Smooth muscle cell (in vitro differentiated cells): ENCODE measurements around the gene RPAP3. TPM values are rescaled to one million over a fixed set of nuclear protein-coding genes. Genes with fewer than 3 reads are reported as not detected.

Source experiments
- DNase-seq: peaks from one replicate; lab custom pipeline; 2025; ENCODE audit not compliant: unreplicated experiment; lab: John Stamatoyannopoulos, UW
- H2AFZ ChIP-seq: fragments of 200-600 bp; sonication (generic); 2 replicates; pipeline ENCODE4 v1.6.0; 2016; ENCODE audit warnings: antibody characterized with exemption, low read depth, mild to moderate bottlenecking
- H3F3A ChIP-seq: fragments of 200-600 bp; sonication (generic); 2 replicates; pipeline ENCODE4 v1.6.0; 2017; ENCODE audit warnings: antibody characterized with exemption, low read depth
- H3K27ac ChIP-seq: fragments of 200-600 bp; sonication (generic); 2 replicates; pipeline ENCODE4 v1.5.1; 2016; ENCODE audit warnings: low read depth, mild to moderate bottlenecking
- H3K27me3 ChIP-seq: fragments of 200-600 bp; sonication (generic); 2 replicates; pipeline ENCODE4 v1.6.1; 2016; ENCODE audit warnings: low read depth, mild to moderate bottlenecking
- H3K36me3 ChIP-seq: fragments of 200-600 bp; sonication (generic); 2 replicates; pipeline ENCODE4 v1.5.1; 2016; ENCODE audit warnings: low read depth
- H3K4me1 ChIP-seq: fragments of 200-600 bp; sonication (generic); 2 replicates; pipeline ENCODE4 v1.5.1; 2016; ENCODE audit warnings: low read depth
- H3K4me2 ChIP-seq: fragments of 200-600 bp; sonication (generic); 2 replicates; pipeline ENCODE4 v1.6.0; 2016; ENCODE audit warnings: mild to moderate bottlenecking
- H3K4me3 ChIP-seq: fragments of 200-600 bp; sonication (generic); 2 replicates; pipeline ENCODE4 v1.5.1; 2016; ENCODE audit warnings: mild to moderate bottlenecking
- H3K79me2 ChIP-seq: fragments of 200-600 bp; sonication (generic); 2 replicates; pipeline ENCODE4 v1.6.0; 2016; ENCODE audit warnings: low read depth, mild to moderate bottlenecking
- H3K9ac ChIP-seq: fragments of 200-600 bp; sonication (generic); 2 replicates; pipeline ENCODE4 v1.6.0; 2016; ENCODE audit warnings: low read depth
- H3K9me3 ChIP-seq: fragments of 200-600 bp; sonication (generic); replicated peaks from 2 replicates; pipeline ENCODE4 v1.5.1; 2016; ENCODE audit warnings: low read depth
- H4K20me1 ChIP-seq: fragments of 200-600 bp; sonication (generic); 2 replicates; pipeline ENCODE4 v1.6.0; 2016; ENCODE audit warnings: low read depth
- WGBS: methylation state at CpG from one replicate; pipeline ENCODE4 v1.1.7; 2016; ENCODE audit warnings: low lambda C conversion rate; 5-methylcytosine and 5-hydroxymethylcytosine counted together
- polyA plus RNA-seq: library from polyadenylated mRNA; unstranded; fragments of >200 nt; fragmentation: Nextera tagmentation; extraction: Ambion mirVana; gene quantifications from 2 replicates; pipeline ENCODE4 v1.2.1, GENCODE V29; 2016
- total RNA-seq: library from RNA; depleted of rRNA; stranded (reverse); fragments of >200 nt; gene quantifications from 2 replicates; pipeline ENCODE4 v1.2.3, GENCODE V29; 2014
- TF ChIP-seq, protein P1 (sequence below): fragments of 200-600 bp; sonication (generic); IDR thresholded peaks from 2 replicates; pipeline ENCODE4 v1.5.1; 2017; ENCODE audit warnings: borderline replicate concordance, mild to moderate bottlenecking, antibody characterized with exemption; ENCODE audit not compliant: insufficient read depth, poor library complexity, severe bottlenecking

The RPAP3 gene
- total and polyA plus RNA-seq, 2 experiments from 2014 or later, result 17.0 to 23.0 TPM

DNA sequence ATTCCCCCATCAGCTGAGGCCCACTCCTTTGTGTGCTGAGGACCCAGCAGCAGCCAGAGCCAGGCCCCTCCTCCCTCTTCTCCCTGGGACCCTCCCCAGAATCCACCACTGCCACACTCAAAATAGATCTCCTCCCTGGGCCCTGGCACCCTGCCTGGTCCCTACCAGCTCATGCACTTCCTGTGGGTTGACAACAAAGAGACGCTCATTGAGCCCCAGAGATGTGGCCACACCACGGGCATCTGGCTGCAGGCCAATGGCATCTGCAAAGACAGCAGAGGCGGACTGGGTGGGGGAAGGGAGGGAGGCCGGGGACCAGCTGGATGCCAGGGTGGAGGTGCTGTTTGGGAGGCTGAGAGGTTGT lies 35.5 kb upstream of the RPAP3 start:
- peak overlapping the region; percentile 31 for H3K4me2 ChIP-seq
- H3K9ac ChIP-seq, result no peak overlapping the region
- no peaks in the 10 kb centered on the region for H3K9me3 ChIP-seq
- DNase-seq, result peak; percentile 32
- no peak overlapping the region for H3K27ac ChIP-seq
- H3K79me2 ChIP-seq, result no peaks in the 10 kb centered on the region
- no peaks in the 10 kb centered on the region for H3K36me3 ChIP-seq
- no peak overlapping the region for H2AFZ ChIP-seq
- no peaks in the 10 kb centered on the region for H3F3A ChIP-seq
- 23% methylated on average over 4 of the region's 4 CpGs for WGBS
- H4K20me1 ChIP-seq, result no peaks in the 10 kb centered on the region
- H3K27me3 ChIP-seq, result no peaks in the 10 kb centered on the region
- H3K4me1 ChIP-seq, result peaks cover 12% of the 10 kb centered on the region
- H3K4me3 ChIP-seq, result no peak overlapping the region
- TF ChIP-seq, protein P1, sequence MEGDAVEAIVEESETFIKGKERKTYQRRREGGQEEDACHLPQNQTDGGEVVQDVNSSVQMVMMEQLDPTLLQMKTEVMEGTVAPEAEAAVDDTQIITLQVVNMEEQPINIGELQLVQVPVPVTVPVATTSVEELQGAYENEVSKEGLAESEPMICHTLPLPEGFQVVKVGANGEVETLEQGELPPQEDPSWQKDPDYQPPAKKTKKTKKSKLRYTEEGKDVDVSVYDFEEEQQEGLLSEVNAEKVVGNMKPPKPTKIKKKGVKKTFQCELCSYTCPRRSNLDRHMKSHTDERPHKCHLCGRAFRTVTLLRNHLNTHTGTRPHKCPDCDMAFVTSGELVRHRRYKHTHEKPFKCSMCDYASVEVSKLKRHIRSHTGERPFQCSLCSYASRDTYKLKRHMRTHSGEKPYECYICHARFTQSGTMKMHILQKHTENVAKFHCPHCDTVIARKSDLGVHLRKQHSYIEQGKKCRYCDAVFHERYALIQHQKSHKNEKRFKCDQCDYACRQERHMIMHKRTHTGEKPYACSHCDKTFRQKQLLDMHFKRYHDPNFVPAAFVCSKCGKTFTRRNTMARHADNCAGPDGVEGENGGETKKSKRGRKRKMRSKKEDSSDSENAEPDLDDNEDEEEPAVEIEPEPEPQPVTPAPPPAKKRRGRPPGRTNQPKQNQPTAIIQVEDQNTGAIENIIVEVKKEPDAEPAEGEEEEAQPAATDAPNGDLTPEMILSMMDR, result no peak

DNA sequence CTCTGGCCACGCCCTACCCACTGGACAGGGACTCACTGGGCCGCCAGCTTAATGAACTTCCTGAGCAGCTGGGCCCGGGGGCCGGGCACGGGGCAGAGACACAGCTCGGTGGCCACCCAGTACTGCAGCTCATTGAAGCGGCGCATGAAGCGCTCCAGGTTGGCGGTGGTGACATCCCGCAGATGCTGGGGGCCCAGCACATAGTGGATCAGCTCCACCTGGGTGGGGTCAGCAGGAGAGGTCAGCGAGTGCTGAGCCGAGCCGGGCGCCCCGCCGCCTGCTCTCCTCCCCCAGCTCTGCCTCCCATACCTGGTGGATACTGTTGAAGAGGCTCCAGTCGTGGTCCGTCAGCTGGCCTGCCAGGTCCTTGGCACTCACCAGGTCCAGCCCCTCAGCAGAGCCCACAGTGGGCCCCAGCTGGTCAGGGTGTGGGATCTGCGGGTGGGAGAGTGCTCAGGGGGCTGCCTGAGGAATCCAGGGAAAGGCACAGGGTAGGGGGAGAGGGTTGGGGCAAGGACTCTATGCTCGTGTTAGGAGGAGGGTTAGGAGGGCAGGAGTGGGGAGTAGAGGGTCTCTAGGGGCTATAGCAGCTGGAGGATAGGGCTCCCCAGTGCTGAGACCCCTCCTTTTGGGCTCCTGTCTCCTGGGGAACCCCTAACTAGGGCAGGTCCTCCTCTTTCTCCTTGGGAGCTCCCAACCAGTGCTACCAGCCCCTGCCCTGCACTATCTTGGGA lies 34.9 kb upstream of the RPAP3 start:
- H3K36me3 ChIP-seq, result no peaks in the 10 kb centered on the region
- H3K9ac ChIP-seq, result no peak overlapping the region
- H3K4me1 ChIP-seq, result peaks cover 12% of the 10 kb centered on the region
- H3K27ac ChIP-seq, result no peak overlapping the region
- DNase-seq, result no peak
- TF ChIP-seq, protein P1, result no peak
- H3K27me3 ChIP-seq, result no peaks in the 10 kb centered on the region
- no peak overlapping the region for H2AFZ ChIP-seq
- 92% methylated on average over 19 of the region's 21 CpGs for WGBS
- H3K79me2 ChIP-seq, result no peaks in the 10 kb centered on the region
- H3F3A ChIP-seq, result no peaks in the 10 kb centered on the region
- H3K9me3 ChIP-seq, result no peaks in the 10 kb centered on the region
- H3K4me3 ChIP-seq, result no peak overlapping the region
- H3K4me2 ChIP-seq, result peak overlapping the region; percentile 31
- no peaks in the 10 kb centered on the region for H4K20me1 ChIP-seq

DNA sequence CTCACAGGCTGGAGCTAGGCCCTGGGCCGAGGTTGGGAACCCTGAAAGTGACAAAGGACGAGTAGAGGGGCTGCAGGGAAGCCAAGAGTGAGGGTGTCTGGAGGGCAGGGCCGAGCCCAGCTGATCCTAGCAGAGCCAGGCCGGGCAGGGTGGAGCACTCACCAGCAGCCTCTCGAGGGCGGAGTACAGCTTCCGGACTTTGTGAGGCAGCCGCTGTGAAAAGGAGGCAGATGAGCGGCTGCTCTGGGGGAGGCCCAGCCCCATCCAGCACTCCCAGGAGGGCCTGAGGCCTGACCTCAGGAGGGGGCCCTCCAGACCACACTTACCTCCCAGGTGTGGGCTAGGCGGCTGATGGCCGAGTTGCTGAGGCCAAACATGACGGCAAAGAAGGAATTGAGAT lies 34.1 kb upstream of the RPAP3 start:
- Histone ChIP-seq H3K27me3 (no peaks in the 10 kb centered on the region), H3K4me3 (no peak overlapping the region), H3K9ac (no peak overlapping the region), H3K79me2 (no peaks in the 10 kb centered on the region), H3K27ac (no peak overlapping the region), H3K4me1 (peaks cover 17% of the 10 kb centered on the region), H3K4me2 (no peak overlapping the region), H3K9me3 (no peaks in the 10 kb centered on the region), H3K36me3 (no peaks in the 10 kb centered on the region), H2AFZ (no peak overlapping the region), H3F3A (no peaks in the 10 kb centered on the region), H4K20me1 (no peaks in the 10 kb centered on the region)
- WGBS, result 85% methylated on average over 12 of the region's 12 CpGs
- no peak for DNase-seq
- TF ChIP-seq, protein P1, result no peak

DNA sequence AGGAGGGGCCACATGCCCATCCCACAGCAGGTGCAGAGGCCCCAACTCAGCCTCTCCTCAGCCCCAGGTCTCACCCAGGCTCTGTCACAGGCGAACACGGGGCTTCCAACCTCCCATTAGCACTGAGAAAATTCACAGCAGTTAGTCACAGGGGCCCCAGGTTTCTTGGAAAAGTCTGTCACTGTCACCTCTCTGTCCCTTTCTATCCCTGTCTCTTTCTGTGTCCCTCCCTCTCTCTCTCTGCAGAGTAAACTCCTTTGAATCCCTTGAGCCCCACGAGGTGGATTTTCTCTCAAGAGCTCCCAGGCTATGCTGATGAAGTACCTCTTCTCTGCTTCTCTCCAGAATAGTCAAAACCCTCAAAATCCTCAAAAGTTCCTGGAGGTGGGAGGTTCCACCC lies 33.5 kb upstream of the RPAP3 start:
- Histone ChIP-seq H3K4me2 (no peak overlapping the region), H3K27me3 (no peaks in the 10 kb centered on the region), H3K4me3 (no peak overlapping the region), H3K27ac (no peak overlapping the region), H2AFZ (no peak overlapping the region), H3F3A (no peaks in the 10 kb centered on the region), H3K79me2 (no peaks in the 10 kb centered on the region), H3K9ac (no peak overlapping the region), H3K9me3 (no peaks in the 10 kb centered on the region), H4K20me1 (no peaks in the 10 kb centered on the region), H3K36me3 (no peaks in the 10 kb centered on the region), H3K4me1 (peaks cover 23% of the 10 kb centered on the region)
- TF ChIP-seq, protein P1, result no peak
- 86% methylated on average over 3 of the region's 3 CpGs for WGBS
- DNase-seq, result no peak
